Loucy (cell line): Measurements from ENCODE around the gene TRPV4.

Experiments used
- EZH2phosphoT487 ChIP-seq: fragments of 200-600 bp; IDR thresholded peaks from 2 replicates; pipeline ENCODE4 v1.6.1; 2018; ENCODE audit warnings: antibody characterized with exemption, mild to moderate bottlenecking, moderate library complexity, borderline replicate concordance
- TF ChIP-seq, protein P1 (sequence below): fragments of 200-600 bp; sonication (generic); conservative IDR thresholded peaks from 2 replicates; pipeline ENCODE4 v1.5.1; 2014; ENCODE audit warnings: mild to moderate bottlenecking, antibody characterized with exemption, low read length

DNA sequence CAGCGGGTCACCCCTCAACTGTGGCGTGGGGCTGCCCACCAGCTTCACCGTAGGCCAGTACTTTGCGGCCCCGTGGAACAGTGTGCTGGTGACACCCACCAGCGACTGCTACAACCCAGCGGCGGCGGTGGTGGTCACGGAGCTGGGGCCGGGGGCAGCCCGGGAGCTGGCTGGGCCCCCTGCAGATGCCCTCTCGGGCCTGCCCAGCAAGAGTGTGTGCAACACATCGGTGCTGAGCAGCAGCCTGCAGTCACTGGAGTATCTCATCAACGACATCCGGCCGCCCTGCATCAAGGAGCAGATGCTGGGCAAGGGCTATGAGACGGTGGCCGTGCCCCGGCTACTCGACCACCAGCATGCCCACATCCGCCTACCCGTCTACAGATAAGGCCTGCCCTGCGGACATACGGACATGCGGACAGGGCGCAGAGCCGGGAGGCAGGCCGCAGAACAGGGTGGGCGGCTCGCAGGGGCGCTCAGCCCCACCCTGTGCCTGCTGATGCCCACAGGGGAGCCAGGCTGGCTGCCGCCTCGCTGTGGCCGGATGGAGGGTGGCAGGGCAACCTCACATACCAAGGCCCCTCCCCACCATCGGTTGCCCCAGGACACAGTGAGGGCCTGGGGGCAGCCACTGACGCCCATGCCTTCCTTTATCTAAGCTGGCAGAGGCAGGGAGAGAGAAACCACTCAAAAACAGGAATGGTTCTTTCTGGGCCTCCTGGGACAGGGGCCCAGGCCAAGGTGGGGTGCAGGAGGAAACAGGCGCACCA is 64.1 kb downstream of the TRPV4 start:
- TF ChIP-seq, protein P1, sequence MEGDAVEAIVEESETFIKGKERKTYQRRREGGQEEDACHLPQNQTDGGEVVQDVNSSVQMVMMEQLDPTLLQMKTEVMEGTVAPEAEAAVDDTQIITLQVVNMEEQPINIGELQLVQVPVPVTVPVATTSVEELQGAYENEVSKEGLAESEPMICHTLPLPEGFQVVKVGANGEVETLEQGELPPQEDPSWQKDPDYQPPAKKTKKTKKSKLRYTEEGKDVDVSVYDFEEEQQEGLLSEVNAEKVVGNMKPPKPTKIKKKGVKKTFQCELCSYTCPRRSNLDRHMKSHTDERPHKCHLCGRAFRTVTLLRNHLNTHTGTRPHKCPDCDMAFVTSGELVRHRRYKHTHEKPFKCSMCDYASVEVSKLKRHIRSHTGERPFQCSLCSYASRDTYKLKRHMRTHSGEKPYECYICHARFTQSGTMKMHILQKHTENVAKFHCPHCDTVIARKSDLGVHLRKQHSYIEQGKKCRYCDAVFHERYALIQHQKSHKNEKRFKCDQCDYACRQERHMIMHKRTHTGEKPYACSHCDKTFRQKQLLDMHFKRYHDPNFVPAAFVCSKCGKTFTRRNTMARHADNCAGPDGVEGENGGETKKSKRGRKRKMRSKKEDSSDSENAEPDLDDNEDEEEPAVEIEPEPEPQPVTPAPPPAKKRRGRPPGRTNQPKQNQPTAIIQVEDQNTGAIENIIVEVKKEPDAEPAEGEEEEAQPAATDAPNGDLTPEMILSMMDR = no peak
- no peak for TF ChIP-seq EZH2phosphoT487
